ENCODE data around the gene RHOA.

GRCh38 chr3:49383387-49383786, 28.4 kb downstream of the RHOA start:
- TF ChIP-seq EZH2 (IDR thresholded peaks at IDR 0.05; ENCODE audit: borderline replicate concordance, low read length), result no peak
- TF ChIP-seq, protein P1, sequence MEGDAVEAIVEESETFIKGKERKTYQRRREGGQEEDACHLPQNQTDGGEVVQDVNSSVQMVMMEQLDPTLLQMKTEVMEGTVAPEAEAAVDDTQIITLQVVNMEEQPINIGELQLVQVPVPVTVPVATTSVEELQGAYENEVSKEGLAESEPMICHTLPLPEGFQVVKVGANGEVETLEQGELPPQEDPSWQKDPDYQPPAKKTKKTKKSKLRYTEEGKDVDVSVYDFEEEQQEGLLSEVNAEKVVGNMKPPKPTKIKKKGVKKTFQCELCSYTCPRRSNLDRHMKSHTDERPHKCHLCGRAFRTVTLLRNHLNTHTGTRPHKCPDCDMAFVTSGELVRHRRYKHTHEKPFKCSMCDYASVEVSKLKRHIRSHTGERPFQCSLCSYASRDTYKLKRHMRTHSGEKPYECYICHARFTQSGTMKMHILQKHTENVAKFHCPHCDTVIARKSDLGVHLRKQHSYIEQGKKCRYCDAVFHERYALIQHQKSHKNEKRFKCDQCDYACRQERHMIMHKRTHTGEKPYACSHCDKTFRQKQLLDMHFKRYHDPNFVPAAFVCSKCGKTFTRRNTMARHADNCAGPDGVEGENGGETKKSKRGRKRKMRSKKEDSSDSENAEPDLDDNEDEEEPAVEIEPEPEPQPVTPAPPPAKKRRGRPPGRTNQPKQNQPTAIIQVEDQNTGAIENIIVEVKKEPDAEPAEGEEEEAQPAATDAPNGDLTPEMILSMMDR (IDR thresholded peaks at IDR 0.05; ENCODE audit: low read length), result no peak
